ENCODE results near the gene MYO1E.

GRCh38 chr15:59352683-59353082 lies 20.0 kb downstream of the MYO1E start:
- no peak for TF ChIP-seq CTCF (IDR thresholded peaks at IDR 0.05)
- no peak for TF ChIP-seq EP300 (IDR thresholded peaks at IDR 0.05; ENCODE audit: low read depth)

All from transverse colon (tissue), 3 donors.